Naive thymus-derived CD4-positive, alpha-beta T cell (primary cell): ENCODE measurements around the gene S1PR5. TPM values are rescaled to one million over a fixed set of nuclear protein-coding genes. Genes with fewer than 3 reads are reported as not detected.

Experiments used
- ATAC-seq: fragments of 150-1000 bp; cut with Tn5 transposase; 2 replicates; pipeline ENCODE4 v1.10.0; 2021; ENCODE audit warnings: mild to moderate bottlenecking, moderate library complexity
- CTCF ChIA-PET: fragments of 350-600 bp; sonication (Branson Sonifier 250); formaldehyde crosslinking; loops from one replicate; lab custom pipeline; 2021; ENCODE audit warnings: antibody characterized with exemption; lab: Charles Lee
- POLR2A ChIA-PET: fragments of 350-600 bp; sonication (Branson Sonifier 250); formaldehyde crosslinking; loops from one replicate; lab custom pipeline; 2021; ENCODE audit warnings: antibody characterized with exemption, inconsistent platforms; lab: Charles Lee
- DNase-seq, 9 donors: peaks; one replicate each; pipeline versions ENCODE4 v3.0.0 to v3.0.0-alpha.2; 2020 to 2022; ENCODE audit warnings: mixed read lengths in 1 of 9
- H3K27ac ChIP-seq: one replicate; pipeline ENCODE4 v1.7.0; 2013; ENCODE audit warnings: mild to moderate bottlenecking, low read depth, low read length, moderate library complexity
- H3K27me3 ChIP-seq, 2 donors: one replicate each; pipeline ENCODE4 v1.7.0; 2013; ENCODE audit warnings: low read length in 2 of 2, mild to moderate bottlenecking in 2 of 2, moderate library complexity in 2 of 2; ENCODE audit not compliant: control insufficient read depth in 2 of 2, insufficient read depth in 2 of 2
- H3K36me3 ChIP-seq, 3 experiments: 1 replicate in 2 of 3; 2 replicates in 1 of 3; pipeline ENCODE4 v1.7.0; 2013; ENCODE audit warnings: low read length in 3 of 3, mild to moderate bottlenecking in 3 of 3, moderate library complexity in 1 of 3; ENCODE audit not compliant: insufficient read depth in 3 of 3, control insufficient read depth in 2 of 3
- H3K4me1 ChIP-seq, 2 donors: one replicate each; pipeline ENCODE4 v1.7.0; 2013; ENCODE audit warnings: low read length in 2 of 2, mild to moderate bottlenecking in 2 of 2, moderate library complexity in 1 of 2; ENCODE audit not compliant: control insufficient read depth in 2 of 2, insufficient read depth in 2 of 2
- H3K4me3 ChIP-seq: 2 replicates; pipeline ENCODE4 v1.7.0; 2013; ENCODE audit warnings: mild to moderate bottlenecking, low read length
- H3K9me3 ChIP-seq, 3 experiments: 1 replicate in 2 of 3; 2 replicates in 1 of 3; pipeline ENCODE4 v1.7.0; 2013; ENCODE audit warnings: low read length in 3 of 3; ENCODE audit not compliant: control insufficient read depth in 2 of 3
- H3K27ac Mint-ChIP-seq, 9 donors: one replicate each; pipeline ENCODE4 v1.8.0; 2020 to 2022; ENCODE audit warnings: mixed read lengths in 9 of 9, mild to moderate bottlenecking in 8 of 9, moderate library complexity in 5 of 9, inconsistent platforms in 2 of 9
- H3K27me3 Mint-ChIP-seq, 5 donors: one replicate each; pipeline ENCODE4 v1.8.0; 2021 to 2022; ENCODE audit warnings: mixed read lengths in 5 of 5, mild to moderate bottlenecking in 1 of 5
- H3K36me3 Mint-ChIP-seq, 5 donors: one replicate each; pipeline ENCODE4 v1.8.0; 2020 to 2022; ENCODE audit warnings: mixed read lengths in 5 of 5, mild to moderate bottlenecking in 3 of 5, inconsistent platforms in 1 of 5
- H3K4me1 Mint-ChIP-seq, 7 donors: one replicate each; pipeline ENCODE4 v1.8.0; 2020 to 2022; ENCODE audit warnings: mixed read lengths in 7 of 7, mild to moderate bottlenecking in 3 of 7, inconsistent platforms in 1 of 7
- H3K4me3 Mint-ChIP-seq, 10 donors: one replicate each; pipeline ENCODE4 v1.8.0; 2020 to 2022; ENCODE audit warnings: mild to moderate bottlenecking in 10 of 10, mixed read lengths in 10 of 10, moderate library complexity in 6 of 10, inconsistent platforms in 2 of 10
- H3K9me3 Mint-ChIP-seq, 11 donors: one replicate each; pipeline ENCODE4 v1.8.0; 2020 to 2022; ENCODE audit warnings: mixed read lengths in 11 of 11, mild to moderate bottlenecking in 4 of 11, inconsistent platforms in 1 of 11, moderate library complexity in 1 of 11
- intact Hi-C, 2 donors: fragments of 100-400 bp; cut with micrococcal nuclease; formaldehyde crosslinking; loops; one replicate each; pipeline ENCODE4 v1.15.1; 2023
- polyA plus RNA-seq, 2 donors: library from polyadenylated mRNA; unstranded; fragments of 300-500 nt; fragmentation: Illumina TruSeq; gene quantifications; one replicate each; pipeline ENCODE4 v1.2.3, GENCODE V29; 2021
- total RNA-seq, 6 experiments: library from RNA in 5 of 6; stranded (reverse) in 5 of 6; gene quantifications; 1 replicate in 5 of 6; 2 replicates in 1 of 6; pipeline ENCODE4 v1.2.3 and lab custom pipeline; 2021 to 2026

The S1PR5 gene, protein sequence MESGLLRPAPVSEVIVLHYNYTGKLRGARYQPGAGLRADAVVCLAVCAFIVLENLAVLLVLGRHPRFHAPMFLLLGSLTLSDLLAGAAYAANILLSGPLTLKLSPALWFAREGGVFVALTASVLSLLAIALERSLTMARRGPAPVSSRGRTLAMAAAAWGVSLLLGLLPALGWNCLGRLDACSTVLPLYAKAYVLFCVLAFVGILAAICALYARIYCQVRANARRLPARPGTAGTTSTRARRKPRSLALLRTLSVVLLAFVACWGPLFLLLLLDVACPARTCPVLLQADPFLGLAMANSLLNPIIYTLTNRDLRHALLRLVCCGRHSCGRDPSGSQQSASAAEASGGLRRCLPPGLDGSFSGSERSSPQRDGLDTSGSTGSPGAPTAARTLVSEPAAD
- total RNA-seq (10 to 100 TPM in 1 of 5 experiments, 1 to 10 TPM in 1, under 1 TPM in 2, not detected in 1; 0.51 to 22.0 (median 3.5) TPM), polyA plus RNA-seq (under 1 TPM; 0.53 to 0.55 TPM), total RNA-seq (lab: John Stamatoyannopoulos, UW) (not detected)

DNA sequence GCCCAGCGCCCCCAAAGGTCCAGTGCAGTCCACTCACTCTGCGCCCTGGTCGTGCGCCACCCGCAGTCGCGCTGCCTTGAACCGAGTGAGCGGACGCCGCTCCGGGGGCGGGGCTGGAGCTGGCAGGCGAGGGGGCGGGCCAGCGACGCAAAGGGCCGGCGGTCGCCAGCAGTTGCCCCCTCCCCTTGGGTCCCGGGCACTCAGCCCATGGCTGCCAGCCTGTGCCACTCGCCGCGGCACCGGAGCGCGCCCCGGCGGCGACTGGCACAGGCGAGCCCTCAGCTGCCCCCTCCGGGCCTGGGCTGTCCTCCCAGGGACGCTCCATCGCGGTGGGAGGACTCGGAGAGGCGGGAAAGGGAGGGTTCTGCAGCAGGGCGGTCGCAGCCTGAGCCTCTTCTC is at the start of gene S1PR5:
S1PR5 (minus strand) TSS at position 87 of the 399 bp plus-strand sequence. CDS start 2,436 bp downstream, outside the sequence.
- DNase-seq (peak in 1 of 9 donors; percentile 33), ATAC-seq (peak; percentile 30)
- H3K36me3 Mint-ChIP-seq: peaks cover 0 to 6% (median 1%) of the 10 kb centered on the region in 5 donors
- H3K9me3 ChIP-seq: no peaks in the 10 kb centered on the region
- CTCF ChIA-PET: no interaction called here
- H3K36me3 ChIP-seq: no peaks in the 10 kb centered on the region
- peaks cover 49 to 67% (median 53%) of the 10 kb centered on the region in 5 donors for H3K27me3 Mint-ChIP-seq
- H3K9me3 Mint-ChIP-seq: peaks cover 0 to 2% (median 0%) of the 10 kb centered on the region in 11 donors
- peaks cover 11 to 41% of the 10 kb centered on the region in 2 donors for H3K4me1 ChIP-seq
- H3K27ac Mint-ChIP-seq: peak within 1 kb of the TSS in 3 of 9 donors; percentile 31 to 63 (median 46)
- H3K27ac ChIP-seq: no peak within 1 kb of the TSS
- H3K4me3 Mint-ChIP-seq: peak within 1 kb of the TSS; percentile 39 to 88 (median 78)
- peaks cover 18 to 43% (median 30%) of the 10 kb centered on the region in 7 donors for H3K4me1 Mint-ChIP-seq
- H3K27me3 ChIP-seq: peaks cover 0 to 17% of the 10 kb centered on the region in 2 donors
- POLR2A ChIA-PET: interaction anchor here (1.8 kb wide), 1 partner anchor 49 kb away, joined by 4 read pairs; the partner anchor contains the start of gene KRI1
- intact Hi-C loops: no loop called here
- peak within 1 kb of the TSS; percentile 43 for H3K4me3 ChIP-seq

DNA sequence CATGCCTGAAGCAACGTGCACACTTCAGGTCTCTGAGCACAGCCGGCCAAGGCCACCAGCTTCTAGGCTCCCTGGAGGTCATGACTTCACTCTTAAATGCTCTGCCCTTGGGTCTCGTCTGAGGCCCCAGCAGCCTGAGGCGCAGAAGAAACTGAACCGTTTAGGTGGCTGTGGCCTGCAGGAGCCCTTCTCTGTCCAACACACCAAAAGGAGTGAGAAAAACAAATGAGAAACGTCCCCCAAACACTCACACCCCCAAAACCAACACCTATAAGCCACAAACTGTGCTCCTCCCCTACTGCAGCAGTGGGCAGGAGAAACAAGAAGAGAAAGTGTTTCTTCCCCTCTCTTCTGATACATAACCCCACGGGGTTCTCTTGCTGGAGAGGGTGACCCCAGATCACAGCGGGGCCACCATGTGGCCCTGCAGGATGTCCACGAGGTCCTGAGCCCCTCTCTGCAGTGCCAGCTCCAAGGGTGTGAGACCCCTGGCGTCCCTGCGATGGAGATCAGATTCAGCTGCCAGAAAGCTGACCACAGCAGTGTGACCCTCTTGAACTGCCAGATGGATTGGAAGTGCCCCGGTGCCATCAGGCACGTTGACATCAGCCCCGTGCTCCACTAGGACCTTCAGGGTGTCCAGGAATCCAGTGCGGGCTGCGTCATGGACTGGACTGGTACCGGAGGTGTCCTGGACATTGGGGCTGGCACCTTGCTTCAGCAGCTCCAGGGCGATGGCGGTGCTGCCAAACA is 49.6 kb upstream of the S1PR5 start:
- peaks cover 0 to 5% (median 0%) of the 10 kb centered on the region in 5 donors for H3K27me3 Mint-ChIP-seq
- DNase-seq: peak in 8 of 9 donors; percentile 43 to 60 (median 58)
- peak overlapping the region; percentile 92 for H3K27ac ChIP-seq
- ChIA-PET CTCF (interaction anchor here (1.1 to 1.8 kb wide), 3 partner anchors 25 to 36 kb away, joined by 3 to 9 read pairs (median 6); no protein-coding TSS in a partner anchor), POLR2A (interaction anchor here (0.5 to 12.8 kb wide), 14 partner anchors 13 to 1713 kb away, joined by 3 to 126 read pairs (median 4); partner anchors contain the start of genes ATG4D, KEAP1 and S1PR5)
- peaks cover 0 to 29% (median 5%) of the 10 kb centered on the region in 5 donors for H3K36me3 Mint-ChIP-seq
- peaks cover 26 to 28% of the 10 kb centered on the region in 2 donors for H3K4me1 ChIP-seq
- peaks cover 0 to 16% (median 0%) of the 10 kb centered on the region in 3 experiments for H3K36me3 ChIP-seq
- ATAC-seq: no peak
- no peaks in the 10 kb centered on the region for H3K27me3 ChIP-seq
- H3K4me3 ChIP-seq: peak overlapping the region; percentile 84
- H3K4me1 Mint-ChIP-seq: peaks cover 28 to 50% (median 41%) of the 10 kb centered on the region in 7 donors
- H3K9me3 Mint-ChIP-seq: peaks cover 0 to 9% (median 0%) of the 10 kb centered on the region in 11 donors
- intact Hi-C loops: loop anchor here (1.0 to 10.0 kb wide), 14 partner anchors 13 to 750 kb away; partner anchors contain the start of genes ILF3 (in 2 of the 2), ANGPTL6 (in 1 of the 2), ATG4D (in 1 of the 2) and CARM1 (in 1 of the 2)
- H3K27ac Mint-ChIP-seq: peak overlapping the region; percentile 94 to 99 (median 96)
- peak overlapping the region; percentile 92 to 100 (median 97) for H3K4me3 Mint-ChIP-seq
- H3K9me3 ChIP-seq: no peaks in the 10 kb centered on the region

DNA sequence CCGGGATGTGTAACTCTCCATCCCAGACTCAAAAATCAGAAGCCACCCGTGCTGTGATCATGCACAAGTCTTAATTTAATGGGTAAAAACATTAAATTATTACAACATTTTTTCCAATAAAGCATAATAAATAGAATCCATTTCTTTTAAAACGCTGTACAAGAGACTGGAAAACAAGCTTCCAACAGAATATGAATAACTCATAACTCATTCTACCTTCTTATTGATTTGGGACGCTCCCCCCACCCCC is 49.1 kb upstream of the S1PR5 start:
- DNase-seq (no peak), ATAC-seq (no peak)
- Histone ChIP-seq H3K4me1 (peaks cover 26 to 28% of the 10 kb centered on the region in 2 donors), H3K4me3 (peak overlapping the region; percentile 84), H3K27ac (peak overlapping the region; percentile 92), H3K27me3 (no peaks in the 10 kb centered on the region), H3K9me3 (no peaks in the 10 kb centered on the region), H3K36me3 (peaks cover 0 to 21% (median 0%) of the 10 kb centered on the region in 3 experiments)
- peaks cover 0 to 5% (median 0%) of the 10 kb centered on the region in 5 donors for H3K27me3 Mint-ChIP-seq
- ChIA-PET CTCF (interaction anchor here (0.5 to 1.8 kb wide), 3 partner anchors 24 to 388 kb away, joined by 3 to 9 read pairs (median 4); no protein-coding TSS in a partner anchor), POLR2A (interaction anchor here (0.5 to 12.8 kb wide), 10 partner anchors 13 to 773 kb away, joined by 3 to 126 read pairs (median 4); partner anchors contain the start of genes ATG4D and S1PR5)
- intact Hi-C loops: loop anchor here (1.0 to 10.0 kb wide), 14 partner anchors 12 to 749 kb away; partner anchors contain the start of genes ILF3 (in 2 of the 2), ANGPTL6 (in 1 of the 2), ATG4D (in 1 of the 2) and CARM1 (in 1 of the 2)
- peaks cover 0 to 9% (median 0%) of the 10 kb centered on the region in 11 donors for H3K9me3 Mint-ChIP-seq
- H3K4me1 Mint-ChIP-seq: peaks cover 28 to 54% (median 44%) of the 10 kb centered on the region in 7 donors
- peak overlapping the region; percentile 94 to 99 (median 96) for H3K27ac Mint-ChIP-seq
- peaks cover 0 to 32% (median 5%) of the 10 kb centered on the region in 5 donors for H3K36me3 Mint-ChIP-seq
- peak overlapping the region; percentile 92 to 100 (median 97) for H3K4me3 Mint-ChIP-seq

DNA sequence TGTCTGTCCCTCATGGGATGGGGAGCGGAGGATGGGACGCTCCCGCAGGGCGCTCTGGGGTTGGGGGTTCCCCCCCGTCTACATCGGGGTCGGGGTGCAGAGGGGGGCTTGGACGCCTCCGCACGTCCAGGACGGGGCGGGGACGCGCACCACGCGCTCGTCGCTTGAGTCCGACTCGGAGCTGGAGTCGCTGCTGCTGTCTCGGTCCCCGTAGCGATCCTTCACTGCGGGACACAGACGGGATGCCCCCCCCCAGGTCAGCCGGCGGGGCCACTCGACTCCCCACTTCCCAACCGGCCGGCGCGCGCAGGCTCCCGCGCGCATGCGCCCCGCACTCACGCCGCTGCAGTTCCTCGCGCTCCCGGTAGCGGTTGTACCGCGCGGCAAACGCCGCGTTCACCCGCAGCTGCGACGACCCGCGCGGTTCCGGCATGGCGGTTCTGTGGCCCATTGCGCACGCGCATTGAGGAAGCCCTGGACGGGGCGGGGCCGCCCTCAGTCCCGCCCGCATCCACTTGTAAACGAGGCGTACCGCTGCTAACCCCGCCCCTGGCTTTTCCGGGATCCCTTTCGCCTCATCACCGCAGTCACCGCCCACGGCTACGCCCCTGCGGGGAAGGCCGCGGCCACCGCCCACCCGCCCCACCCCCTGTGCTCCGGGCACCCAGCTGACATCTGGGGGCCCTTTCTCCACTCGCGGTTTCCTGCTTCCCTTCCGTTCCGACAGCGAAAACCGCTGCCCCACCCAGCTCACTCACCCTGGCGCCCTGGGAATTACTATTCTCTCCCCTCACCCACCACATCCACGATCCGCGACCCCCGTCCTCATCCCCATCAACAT is 48.5 kb upstream of the S1PR5 start, which contains the start of gene KRI1:
KRI1 (minus strand) TSS at position 444 of the 841 bp plus-strand sequence; CDS start at position 433, 11 bp downstream.
- ChIA-PET POLR2A (interaction anchor here (0.6 to 12.8 kb wide), 10 partner anchors 12 to 773 kb away, joined by 3 to 126 read pairs (median 4); partner anchors contain the start of genes ATG4D and S1PR5), CTCF (interaction anchor here (0.5 to 1.8 kb wide), 3 partner anchors 24 to 389 kb away, joined by 3 to 9 read pairs (median 4); no protein-coding TSS in a partner anchor)
- Mint-ChIP-seq H3K4me3 (peak within 1 kb of the TSS; percentile 92 to 100 (median 97)), H3K9me3 (peaks cover 0 to 9% (median 0%) of the 10 kb centered on the region in 11 donors), H3K27ac (peak within 1 kb of the TSS; percentile 94 to 99 (median 96)), H3K27me3 (peaks cover 0 to 5% (median 0%) of the 10 kb centered on the region in 5 donors), H3K4me1 (peaks cover 28 to 56% (median 45%) of the 10 kb centered on the region in 7 donors), H3K36me3 (peaks cover 0 to 35% (median 5%) of the 10 kb centered on the region in 5 donors)
- H3K27ac ChIP-seq: peak within 1 kb of the TSS; percentile 92
- ATAC-seq (peak; percentile 75), DNase-seq (peak; percentile 97 to 100 (median 99))
- peak within 1 kb of the TSS; percentile 84 for H3K4me3 ChIP-seq
- H3K9me3 ChIP-seq: no peaks in the 10 kb centered on the region
- no peaks in the 10 kb centered on the region for H3K27me3 ChIP-seq
- intact Hi-C loops: loop anchor here (1.0 to 10.0 kb wide), 14 partner anchors 11 to 748 kb away; partner anchors contain the start of genes ILF3 (in 2 of the 2), ANGPTL6 (in 1 of the 2), ATG4D (in 1 of the 2) and CARM1 (in 1 of the 2)
- H3K4me1 ChIP-seq: peaks cover 26 to 28% of the 10 kb centered on the region in 2 donors
- H3K36me3 ChIP-seq: peaks cover 0 to 27% (median 3%) of the 10 kb centered on the region in 3 experiments
